NCI-H460 (cell line): ENCODE results near the gene HS3ST5. TPM values are rescaled to one million over a fixed set of nuclear protein-coding genes. Genes with fewer than 3 reads are reported as not detected.
"Not testable (repeated sequence)": the region's sequence is repeated elsewhere in the genome, so short reads cannot be mapped to it uniquely, and the experiment has no call there.

ENCODE experiments used
- DNase-seq: peaks from one replicate; pipeline ENCODE4 v3.0.0-alpha.2; 2016; ENCODE audit warnings: low read depth; ENCODE audit errors: extremely low read depth
- total RNA-seq: library from RNA; depleted of rRNA; stranded (reverse); fragments of >200 nt; shearing (Covaris generic); gene quantifications from 2 replicates; pipeline ENCODE4 v1.2.3, GENCODE V29; 2014

Gene HS3ST5
- total RNA-seq, 1 experiment from 2014 or later, result not detected

GRCh38 chr6:114281496-114281895 is 61.3 kb downstream of the HS3ST5 start:
- DNase-seq, result no peak

GRCh38 chr6:114280239-114280982 is 62.4 kb downstream of the HS3ST5 start:
- no peak for DNase-seq

- no peak for DNase-seq
These were observed 65.6 kb downstream of the HS3ST5 start for GRCh38 chr6:114277220-114277619.

GRCh38 chr6:114276783-114277182 is 66.0 kb downstream of the HS3ST5 start:
- DNase-seq, result no peak

- DNase-seq, result no peak
These were observed 68.0 kb downstream of the HS3ST5 start for GRCh38 chr6:114274836-114275235.

- no peak for DNase-seq
These were observed 70.2 kb downstream of the HS3ST5 start for GRCh38 chr6:114272582-114272981.

GRCh38 chr6:114271405-114271804 is 71.4 kb downstream of the HS3ST5 start:
- no peak for DNase-seq

- DNase-seq, result no peak
These were observed 74.9 kb downstream of the HS3ST5 start for GRCh38 chr6:114267897-114268296.

- DNase-seq, result no peak
These were observed 82.0 kb downstream of the HS3ST5 start for GRCh38 chr6:114260810-114261209.

GRCh38 chr6:114258376-114258775 is 84.4 kb downstream of the HS3ST5 start:
- no peak for DNase-seq

- DNase-seq, result no peak
These were observed 89.4 kb downstream of the HS3ST5 start for GRCh38 chr6:114253431-114253830.

- no peak for DNase-seq
These were observed 93.3 kb downstream of the HS3ST5 start for GRCh38 chr6:114249522-114249921.

GRCh38 chr6:114247101-114247500 is 95.7 kb downstream of the HS3ST5 start:
- no peak for DNase-seq

GRCh38 chr6:114240796-114241195 is 102.0 kb downstream of the HS3ST5 start:
- no peak for DNase-seq

GRCh38 chr6:114228675-114229074 is 114.1 kb downstream of the HS3ST5 start:
- DNase-seq, result no peak

- no peak for DNase-seq
These were observed 114.8 kb downstream of the HS3ST5 start for GRCh38 chr6:114227944-114228468.

GRCh38 chr6:114220241-114220640 is 122.6 kb downstream of the HS3ST5 start:
- no peak for DNase-seq

GRCh38 chr6:114218437-114219340 is 124.1 kb downstream of the HS3ST5 start:
- DNase-seq, result no peak

- DNase-seq, result not testable (repeated sequence)
These were observed 124.8 kb downstream of the HS3ST5 start for GRCh38 chr6:114217996-114218395.

GRCh38 chr6:114216789-114217467 is 125.9 kb downstream of the HS3ST5 start:
- no peak for DNase-seq

- no peak for DNase-seq
These were observed 132.4 kb downstream of the HS3ST5 start for GRCh38 chr6:114210467-114210866.
